NB4 (cell line): Measurements from ENCODE around the gene COL24A1.

ENCODE experiments used
- CTCF ChIP-seq: IDR thresholded peaks from one replicate; pipeline ENCODE4 v1.5.1; 2012; ENCODE audit warnings: low read depth, low read length
- MYC ChIP-seq: IDR thresholded peaks from 2 replicates; pipeline ENCODE4 v1.6.1; 2011; ENCODE audit warnings: low read depth, low read length

GRCh38 chr1:85708829-85709227 is 447.7 kb downstream of the COL24A1 start:
- TF ChIP-seq CTCF (no peak), MYC (no peak)
